Femur (tissue), 1 donor: Measurements from ENCODE around the gene RALGAPA1.
"Not testable (repeated sequence)": the region's sequence is repeated elsewhere in the genome, so short reads cannot be mapped to it uniquely, and the experiment has no call there.

Experiments
- DNase-seq: peaks from one replicate; pipeline ENCODE4 v3.0.0-alpha.2; 2017

RALGAPA1 gene

DNA sequence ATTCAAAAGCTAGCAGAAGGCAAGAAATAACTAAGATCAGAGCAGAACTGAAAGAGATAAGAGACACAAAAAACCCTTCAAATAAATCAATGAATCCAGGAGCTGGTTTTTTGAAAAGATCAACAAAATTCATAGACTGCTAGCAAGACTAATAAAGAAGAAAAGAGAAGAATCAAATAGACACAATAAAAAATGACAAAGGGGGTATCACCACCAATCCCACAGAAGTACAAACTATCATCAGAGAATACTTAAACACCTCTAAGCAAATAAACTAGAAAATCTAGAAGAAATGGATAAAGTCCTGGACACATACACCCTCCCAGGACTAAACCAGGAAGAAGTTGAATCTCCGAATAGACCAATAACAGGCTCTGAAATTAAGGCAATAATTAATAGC, 189.6 kb downstream of the RALGAPA1 start:
- not testable (repeated sequence) for DNase-seq

DNA sequence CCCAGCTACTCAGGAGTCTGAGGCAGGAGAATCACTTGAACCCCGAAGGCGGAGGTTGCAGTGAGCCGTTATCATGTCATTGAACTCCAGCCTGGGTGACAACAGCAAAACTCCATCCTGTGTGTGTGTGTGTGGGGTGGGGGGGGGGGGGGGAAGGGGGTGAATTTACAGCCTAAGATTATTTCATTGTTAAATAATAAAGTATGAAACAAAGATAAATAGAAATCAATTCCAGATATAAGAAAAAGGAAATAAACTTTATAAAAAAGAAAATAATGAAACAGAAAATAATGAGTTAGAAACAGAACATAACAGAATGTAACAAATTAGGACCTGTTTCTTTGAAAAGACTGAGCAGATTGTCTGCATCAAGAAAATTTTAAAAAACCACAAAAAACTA, 191.6 kb downstream of the RALGAPA1 start:
- no peak for DNase-seq

DNA sequence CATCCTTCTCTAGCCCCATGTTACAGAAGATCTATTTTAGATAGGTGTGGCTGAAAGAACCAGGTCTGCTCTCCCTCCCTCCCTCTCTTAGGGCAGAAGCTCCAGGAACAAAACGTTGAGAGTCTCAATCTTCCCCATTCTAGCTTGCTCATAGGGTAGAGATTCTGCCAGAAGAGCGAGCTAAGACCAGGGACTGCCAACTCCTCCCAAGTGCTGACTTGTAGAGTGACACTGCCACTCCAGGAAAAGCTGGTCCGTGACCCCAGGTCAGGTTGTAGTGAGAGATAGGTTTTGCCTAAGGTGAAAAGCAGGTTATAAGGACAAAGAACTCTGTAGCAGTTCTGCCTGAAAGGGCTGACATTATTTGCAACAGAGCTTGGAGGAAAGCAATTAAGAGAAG, 201.7 kb downstream of the RALGAPA1 start:
- no peak for DNase-seq

DNA sequence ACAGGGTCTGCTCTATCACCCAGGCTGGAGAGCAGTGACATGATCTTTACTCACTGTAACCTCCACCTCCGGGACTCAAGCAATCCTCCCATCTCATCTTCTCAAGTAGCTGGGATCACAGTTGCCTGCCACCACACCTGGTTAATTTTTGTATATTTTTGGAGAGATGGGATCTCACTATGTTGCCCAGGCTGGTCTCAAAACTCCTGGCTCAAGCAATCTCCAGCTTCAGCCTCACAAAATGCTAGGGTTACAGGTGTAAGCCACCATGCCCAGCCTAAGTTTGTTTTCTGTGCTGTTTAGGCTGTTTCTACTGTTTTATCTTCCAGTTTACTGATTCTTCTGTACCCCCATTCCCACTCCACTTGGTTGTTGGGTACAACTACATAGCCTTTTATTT, 208.8 kb downstream of the RALGAPA1 start:
- no peak for DNase-seq

DNA sequence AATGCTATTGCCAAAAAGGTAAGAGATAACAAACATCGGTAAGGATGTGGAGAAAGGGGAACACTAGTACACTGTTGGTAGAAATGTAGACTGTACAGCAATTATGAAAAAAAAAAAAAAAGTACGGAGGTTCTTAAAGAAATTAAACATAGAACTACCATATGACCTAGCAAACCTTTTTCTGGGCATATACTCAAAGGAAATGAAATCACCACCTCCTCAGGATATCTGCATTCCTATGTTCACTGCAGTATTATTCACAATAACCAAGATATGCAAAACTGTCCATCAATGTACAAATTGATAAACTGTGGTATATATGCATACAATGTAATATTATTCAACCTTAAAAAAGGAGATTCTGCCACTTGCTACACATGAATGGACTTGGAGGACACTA, 214.5 kb downstream of the RALGAPA1 start:
- DNase-seq: no peak

DNA sequence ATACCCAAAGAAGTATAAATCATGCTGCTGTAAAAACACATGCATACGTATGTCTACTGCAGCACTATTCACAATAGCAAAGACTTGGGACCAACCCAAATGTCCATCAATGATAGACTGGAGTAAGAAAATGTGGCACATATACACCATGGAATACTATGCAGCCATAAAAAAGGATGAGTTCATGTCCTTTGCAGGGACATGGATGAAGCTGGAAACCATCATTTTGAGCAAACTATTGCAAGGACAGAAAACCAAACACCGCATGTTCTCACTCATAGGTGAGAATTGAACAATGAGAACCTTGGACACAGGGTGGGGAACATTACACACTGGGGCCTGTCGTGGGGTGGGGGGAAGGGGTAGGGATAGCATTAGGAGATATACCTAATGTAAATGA, 221.7 kb downstream of the RALGAPA1 start:
- DNase-seq: not testable (repeated sequence)

DNA sequence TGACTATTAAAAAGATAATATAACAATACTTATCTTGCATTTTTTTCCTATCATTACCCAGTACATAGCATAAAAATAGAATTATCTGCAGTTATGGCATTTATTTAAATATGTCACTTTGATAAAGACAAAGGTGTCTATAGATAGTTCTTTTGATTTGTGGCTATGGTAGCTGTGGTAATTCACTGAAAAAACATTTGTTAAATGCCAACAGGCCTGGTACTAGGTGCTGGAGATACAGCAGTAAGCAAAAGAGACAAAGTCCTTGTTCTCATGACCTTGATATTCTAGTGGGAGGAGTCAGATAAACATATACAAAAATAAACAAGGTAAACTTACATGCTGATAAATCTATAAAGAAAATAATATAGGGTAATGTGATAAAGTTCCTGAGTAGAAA, 230.5 kb downstream of the RALGAPA1 start:
- no peak for DNase-seq

DNA sequence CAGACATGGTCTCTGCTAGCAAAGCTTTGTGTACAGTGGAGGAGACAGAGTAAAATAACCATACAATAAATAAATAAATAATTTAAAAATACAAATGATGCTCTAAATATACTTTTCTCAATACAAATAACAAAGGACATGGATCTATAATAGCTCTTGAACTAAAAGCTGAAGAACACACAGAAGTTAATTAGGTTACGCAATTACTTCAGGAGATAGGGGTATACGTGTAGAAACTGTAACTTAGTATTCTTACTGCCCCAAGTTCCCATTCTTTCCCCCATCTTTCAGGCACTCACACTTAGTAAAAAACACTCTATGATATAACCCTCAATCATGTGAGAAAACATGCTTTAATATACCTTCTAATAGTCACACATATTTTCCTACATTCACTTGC, 231.0 kb downstream of the RALGAPA1 start:
- DNase-seq: no peak

DNA sequence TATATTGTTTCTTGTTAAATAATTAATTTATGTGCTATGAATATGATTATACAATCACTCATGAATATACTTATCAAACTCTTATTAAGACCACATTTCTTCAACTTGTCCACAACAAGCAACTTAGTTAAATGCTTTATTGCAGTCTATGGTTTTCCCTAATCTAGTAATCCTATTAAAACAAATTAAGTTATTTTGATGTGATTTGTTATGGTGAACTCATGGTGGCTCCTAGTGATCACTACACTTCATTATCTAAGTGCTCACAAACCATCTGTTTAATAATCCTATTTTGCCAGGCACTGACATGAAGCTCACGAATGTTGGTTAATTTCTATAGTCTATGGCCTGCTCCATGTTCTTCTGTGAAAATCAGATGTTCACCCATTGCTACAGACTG, 232.2 kb downstream of the RALGAPA1 start:
- no peak for DNase-seq

DNA sequence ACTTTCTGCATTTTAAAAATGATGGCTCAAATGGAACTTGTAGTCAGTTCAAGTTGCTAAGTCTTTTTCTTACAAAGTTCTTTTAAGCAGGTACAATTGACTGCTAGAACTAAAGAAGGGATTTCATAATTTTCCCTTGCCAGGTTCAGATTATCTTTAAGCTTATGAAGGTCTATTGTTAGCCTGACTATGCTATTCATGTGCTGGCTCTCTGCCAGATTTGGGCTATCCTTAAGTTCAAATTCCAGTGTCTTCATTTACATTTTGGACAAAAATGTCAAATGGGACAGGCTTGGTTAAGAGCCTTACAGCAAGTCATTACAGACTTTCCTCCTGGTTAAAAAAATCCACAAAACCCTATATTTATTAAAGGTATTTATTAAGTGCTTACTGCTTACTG, 232.8 kb downstream of the RALGAPA1 start:
- DNase-seq: no peak

DNA sequence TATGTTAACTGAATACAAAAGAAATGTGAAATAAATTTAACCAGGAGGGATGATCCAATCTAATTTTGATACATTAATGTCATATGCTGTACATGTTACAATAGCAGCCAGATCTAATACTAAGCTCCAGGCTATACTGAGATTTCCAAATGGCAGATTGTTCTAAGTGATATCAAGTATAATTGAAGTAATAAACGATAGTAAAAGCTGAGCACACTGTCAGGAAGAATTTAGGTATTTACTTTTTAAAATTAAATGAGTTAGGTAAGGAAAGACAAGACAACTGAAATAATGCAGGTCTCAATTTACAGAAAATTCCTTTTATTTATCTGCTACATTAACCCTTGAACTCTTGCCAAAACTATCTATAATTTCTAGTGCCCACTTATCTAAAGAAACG, 235.2 kb downstream of the RALGAPA1 start:
- DNase-seq: no peak

DNA sequence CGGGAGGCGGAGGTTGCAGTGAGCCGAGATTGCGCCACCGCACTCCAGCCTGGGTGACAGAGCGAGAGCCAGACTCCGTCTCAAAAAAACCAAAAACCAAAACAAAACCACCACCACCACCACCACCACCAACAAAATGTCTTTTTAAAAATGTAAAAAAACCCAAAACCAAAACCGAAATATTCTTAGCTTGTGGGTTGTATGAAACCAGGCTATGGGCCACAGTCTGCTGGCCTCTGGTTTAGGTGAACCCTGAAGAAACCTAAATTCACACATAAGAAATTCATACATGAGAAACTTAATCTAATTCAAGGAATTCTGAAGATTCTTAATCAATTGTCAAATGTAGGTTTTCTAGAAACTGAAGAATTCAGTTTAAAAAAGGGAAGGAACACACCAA, 237.5 kb downstream of the RALGAPA1 start:
- DNase-seq: no peak

DNA sequence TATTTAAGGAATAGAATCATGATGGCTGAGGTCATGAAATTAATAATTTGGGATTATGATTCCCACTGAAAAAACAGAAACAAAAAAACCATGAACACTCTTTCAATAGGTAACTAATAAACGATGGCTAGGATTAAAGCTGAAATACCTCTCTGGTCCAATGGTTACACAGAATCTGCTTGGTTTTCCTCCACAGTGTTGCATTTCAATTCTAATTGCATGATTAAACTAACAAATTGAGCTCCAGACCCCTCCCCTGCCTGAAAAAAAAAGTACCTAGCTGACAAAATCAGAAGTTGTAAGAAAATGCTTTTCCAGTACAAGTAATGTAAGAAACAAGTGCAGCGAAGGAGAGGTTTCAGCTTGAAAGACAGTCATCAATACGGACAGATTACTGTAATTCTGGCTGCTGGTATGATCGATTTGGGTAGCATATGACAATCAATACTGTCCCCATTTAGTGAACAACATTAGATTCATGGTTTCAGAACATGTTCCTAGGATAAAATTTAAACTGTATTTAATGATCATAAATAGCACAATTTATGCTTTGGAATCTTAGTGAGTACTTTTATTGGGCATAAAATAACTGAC, 243.1 kb downstream of the RALGAPA1 start:
- DNase-seq: no peak

DNA sequence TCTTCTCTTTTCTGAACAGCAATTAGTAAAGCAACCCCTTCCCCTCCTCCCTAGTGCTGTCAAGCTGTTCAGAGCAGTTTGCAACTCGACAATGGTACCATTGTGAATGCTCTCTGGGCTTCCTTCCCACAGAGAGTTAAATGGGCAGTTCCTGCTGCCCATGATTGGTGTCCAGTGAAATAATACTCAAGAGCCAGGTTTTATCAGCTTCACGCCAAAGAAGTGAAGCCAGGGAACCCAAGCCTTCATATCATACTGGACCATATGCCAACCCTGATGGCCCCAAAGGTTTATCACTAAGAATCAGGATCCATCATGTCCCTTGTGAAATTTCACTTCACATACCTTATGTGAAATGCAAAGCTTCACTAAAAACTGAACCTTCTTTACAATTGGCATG, 250.4 kb downstream of the RALGAPA1 start:
- no peak for DNase-seq

DNA sequence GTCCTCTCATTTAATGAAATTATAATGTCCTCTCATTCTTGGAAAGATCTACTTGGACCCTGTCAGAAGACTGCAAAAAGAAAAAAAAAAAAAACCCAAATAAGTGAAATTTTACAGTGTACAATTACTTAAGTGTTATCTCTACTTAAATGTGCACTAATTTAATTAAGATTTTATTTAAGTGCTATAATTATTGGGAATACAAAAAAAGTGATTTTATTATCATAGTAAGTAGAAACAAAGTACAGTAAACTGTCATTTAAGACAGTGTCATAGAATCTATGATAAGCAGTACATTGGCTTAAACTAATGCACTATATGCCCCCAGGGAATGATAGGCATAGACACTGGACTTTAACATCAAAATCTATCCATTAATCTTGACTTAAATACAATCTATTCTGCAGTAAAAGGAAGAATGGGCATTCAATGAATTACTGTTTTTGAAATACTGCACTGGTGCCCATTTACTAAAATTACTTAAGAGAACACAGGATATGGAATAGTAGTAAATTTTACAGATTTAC, 251.8 kb downstream of the RALGAPA1 start:
- no peak for DNase-seq

DNA sequence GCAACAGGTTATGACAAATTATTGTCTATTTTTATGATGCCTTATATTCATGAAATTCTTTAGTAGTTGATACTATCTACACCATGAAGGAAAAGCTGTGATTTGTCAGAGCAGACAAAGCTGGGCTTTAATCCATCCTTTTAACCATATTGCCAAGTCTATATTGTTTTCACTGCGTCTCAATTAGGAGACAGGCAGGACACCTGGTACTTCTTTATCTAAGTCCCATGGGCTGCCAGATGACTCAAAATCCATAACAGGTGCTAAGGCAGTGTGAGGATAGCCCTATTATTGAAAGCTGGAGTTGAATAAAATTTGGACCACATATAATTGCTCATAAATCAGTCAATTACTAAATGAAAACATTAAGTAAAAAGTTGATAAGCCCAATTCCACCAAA, 252.5 kb downstream of the RALGAPA1 start:
- no peak for DNase-seq

DNA sequence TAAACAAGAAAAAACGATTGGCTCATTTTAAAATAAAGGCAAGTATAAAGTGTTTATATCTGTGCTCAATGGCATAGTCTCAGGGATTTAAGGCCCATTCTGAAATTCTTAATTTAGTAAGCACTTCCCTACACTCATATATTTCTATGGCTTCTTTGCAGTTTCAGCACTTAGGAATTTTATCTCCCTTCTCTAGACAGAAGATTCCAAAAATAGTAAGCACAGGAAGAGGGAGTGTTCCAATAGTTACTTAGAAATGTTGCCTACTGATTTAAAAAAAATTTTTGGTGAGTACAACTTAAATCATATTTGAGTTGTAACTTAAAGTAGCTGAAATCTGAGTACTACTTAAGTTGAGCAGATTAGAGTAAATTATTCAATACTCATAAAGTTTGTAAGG, 255.3 kb downstream of the RALGAPA1 start:
- DNase-seq: no peak

DNA sequence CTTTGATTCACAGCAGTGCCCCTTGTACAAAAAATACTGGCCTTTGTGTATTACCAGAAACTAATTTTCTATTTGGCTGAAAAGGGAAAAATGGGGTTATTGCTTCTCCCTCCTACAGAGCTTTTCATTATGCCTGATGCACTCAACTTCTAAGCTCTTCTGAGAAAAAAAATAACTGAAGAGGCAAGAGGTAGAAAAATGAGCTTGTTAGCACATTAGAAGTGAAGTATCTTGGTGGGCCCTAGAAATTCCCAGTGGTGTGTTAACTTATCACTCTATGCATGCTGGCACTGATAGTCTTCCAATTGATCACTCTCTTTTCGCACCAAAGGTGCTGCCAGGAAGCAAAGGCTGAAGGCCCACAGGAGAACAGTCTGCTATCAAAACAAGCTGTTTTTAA, 258.0 kb downstream of the RALGAPA1 start:
- DNase-seq: no peak

DNA sequence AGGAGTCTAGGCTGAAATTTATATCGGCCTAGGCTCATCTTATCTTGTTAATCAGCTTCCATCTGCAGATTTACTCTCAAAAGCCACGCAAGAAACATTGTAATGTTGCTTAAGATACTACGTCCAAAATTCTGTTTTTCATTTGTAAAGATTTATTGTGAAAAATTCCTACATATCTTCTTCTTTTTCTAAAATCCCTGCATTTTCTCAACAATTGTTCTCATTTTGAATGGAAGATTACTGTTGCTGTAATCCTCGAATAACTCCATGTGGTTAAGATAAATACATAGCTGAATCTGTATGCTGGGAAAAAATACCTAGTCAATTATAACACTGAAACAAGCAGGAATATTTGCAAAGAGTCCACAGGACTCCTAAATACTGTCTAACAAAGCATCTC, 259.5 kb downstream of the RALGAPA1 start:
- DNase-seq: no peak

DNA sequence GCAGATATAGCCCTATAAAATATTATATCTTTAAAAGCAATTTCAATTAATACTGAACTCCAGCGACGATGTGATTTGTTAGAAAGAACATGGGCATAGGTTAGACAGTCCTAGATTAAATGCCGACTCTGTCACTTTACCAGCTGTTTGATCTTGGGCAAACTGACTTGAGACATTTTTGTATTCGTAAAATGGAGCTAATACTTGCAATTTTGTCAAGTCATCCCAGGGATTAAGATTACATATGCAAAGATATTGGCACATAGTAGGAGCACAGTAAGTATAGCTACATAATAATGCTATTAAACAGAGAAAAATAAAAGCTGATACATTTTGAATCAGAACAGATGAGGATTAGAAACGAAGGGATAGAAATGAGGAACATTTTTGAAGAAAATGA, 266.1 kb downstream of the RALGAPA1 start:
- no peak for DNase-seq

DNA sequence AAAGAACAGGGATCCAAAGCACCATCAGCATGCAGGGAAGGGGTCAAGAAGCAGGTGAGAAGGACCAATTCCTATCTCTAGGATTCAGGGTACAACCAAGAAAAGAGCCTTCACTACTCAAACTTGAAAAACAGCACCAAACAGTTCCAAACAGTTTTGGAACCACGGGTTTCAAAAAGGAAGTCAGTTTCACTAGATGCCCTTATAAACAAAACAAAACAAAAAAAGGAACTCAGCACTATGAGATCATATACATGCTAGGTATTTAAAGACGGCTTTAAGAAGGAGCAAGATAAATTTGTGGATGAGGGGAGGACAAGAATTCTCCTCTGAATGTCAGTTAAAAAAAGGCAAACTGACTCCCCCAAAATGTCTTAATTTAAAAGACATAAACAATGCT, 269.1 kb downstream of the RALGAPA1 start:
- DNase-seq: no peak

DNA sequence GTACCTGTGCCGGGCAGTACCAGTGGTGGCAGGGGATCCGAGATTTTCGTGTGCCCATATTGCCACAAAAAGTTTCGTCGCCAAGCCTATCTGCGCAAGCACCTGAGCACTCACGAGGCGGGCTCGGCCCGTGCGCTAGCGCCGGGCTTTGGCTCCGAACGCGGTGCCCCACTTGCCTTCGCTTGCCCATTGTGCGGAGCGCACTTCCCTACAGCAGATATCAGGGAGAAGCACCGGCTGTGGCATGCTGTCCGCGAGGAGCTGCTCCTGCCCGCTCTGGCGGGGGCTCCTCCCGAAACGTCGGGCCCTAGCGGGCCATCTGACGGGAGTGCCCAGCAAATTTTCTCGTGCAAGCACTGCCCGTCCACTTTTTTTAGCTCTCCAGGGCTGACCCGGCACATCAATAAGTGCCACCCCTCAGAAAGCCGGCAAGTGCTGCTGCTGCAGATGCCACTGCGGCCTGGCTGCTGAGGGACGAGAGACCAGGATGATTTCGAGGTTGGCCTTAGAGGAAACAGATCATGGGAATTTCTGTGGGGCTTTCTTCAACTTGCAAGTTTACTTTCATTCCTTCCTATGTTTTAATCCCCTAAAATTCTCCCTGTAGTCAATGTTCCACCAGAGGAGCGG, 273.5 kb downstream of the RALGAPA1 start:
- peak; percentile 19 for DNase-seq

DNA sequence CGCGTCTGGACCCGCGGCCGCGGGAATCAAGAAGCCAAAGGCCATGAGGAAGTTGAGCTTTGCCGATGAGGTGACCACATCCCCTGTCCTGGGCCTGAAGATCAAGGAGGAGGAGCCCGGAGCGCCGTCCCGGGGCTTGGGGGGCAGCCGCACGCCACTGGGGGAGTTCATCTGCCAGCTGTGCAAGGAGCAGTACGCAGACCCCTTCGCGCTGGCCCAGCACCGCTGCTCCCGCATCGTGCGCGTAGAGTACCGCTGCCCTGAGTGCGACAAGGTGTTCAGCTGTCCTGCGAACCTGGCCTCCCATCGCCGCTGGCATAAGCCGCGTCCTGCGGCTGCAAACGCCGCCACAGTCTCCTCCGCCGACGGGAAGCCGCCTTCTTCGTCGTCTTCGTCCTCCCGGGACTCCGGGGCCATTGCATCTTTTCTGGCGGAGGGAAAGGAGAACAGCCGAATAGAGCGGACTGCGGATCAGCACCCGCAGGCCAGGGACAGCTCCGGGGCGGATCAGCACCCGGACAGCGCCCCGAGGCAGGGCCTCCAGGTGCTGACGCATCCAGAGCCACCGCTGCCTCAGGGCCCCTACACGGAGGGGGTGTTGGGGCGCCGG, 274.1 kb downstream of the RALGAPA1 start:
- DNase-seq: peak; percentile 85

DNA sequence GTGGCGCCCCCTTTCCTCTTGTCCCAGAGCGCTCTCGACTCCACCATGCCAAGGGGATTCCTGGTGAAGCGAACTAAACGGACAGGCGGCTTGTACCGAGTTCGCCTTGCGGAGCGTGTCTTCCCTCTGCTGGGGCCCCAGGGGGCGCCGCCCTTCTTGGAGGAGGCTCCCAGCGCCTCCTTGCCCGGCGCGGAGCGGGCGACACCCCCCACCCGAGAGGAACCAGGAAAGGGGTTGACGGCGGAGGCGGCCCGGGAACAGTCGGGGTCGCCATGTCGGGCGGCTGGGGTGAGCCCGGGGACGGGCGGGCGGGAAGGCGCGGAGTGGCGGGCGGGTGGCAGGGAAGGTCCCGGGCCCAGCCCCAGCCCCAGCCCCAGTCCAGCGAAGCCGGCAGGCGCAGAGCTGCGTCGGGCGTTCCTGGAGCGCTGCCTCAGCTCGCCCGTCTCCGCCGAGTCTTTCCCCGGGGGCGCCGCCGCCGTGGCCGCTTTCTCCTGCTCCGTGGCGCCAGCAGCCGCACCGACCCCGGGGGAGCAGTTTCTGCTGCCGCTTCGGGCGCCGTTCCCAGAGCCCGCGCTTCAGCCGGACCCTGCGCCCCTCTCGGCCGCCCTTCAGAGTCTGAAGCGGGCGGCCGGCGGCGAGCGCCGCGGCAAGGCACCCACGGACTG, 274.8 kb downstream of the RALGAPA1 start:
- DNase-seq: no peak
